GM23338 (cell line): ENCODE measurements around the gene GRID1.

Experiments
- EZH2 ChIP-seq: fragments of 200-600 bp; sonication (generic); IDR thresholded peaks from one replicate; pipeline ENCODE4 v1.8.0; 2017; ENCODE audit warnings: antibody characterized with exemption, mild to moderate bottlenecking, low read depth; ENCODE audit not compliant: unreplicated experiment
- EZH2phosphoT487 ChIP-seq: fragments of 200-600 bp; sonication (generic); IDR thresholded peaks from one replicate; pipeline ENCODE4 v1.8.1; 2018; ENCODE audit warnings: antibody characterized with exemption; ENCODE audit not compliant: unreplicated experiment
- JUNB ChIP-seq: IDR thresholded peaks from one replicate; pipeline ENCODE4 v1.6.1; 2016; ENCODE audit warnings: antibody characterized with exemption; ENCODE audit not compliant: unreplicated experiment
- POLR2AphosphoS5 ChIP-seq: IDR thresholded peaks from 2 replicates; pipeline ENCODE4 v1.6.1; 2016; ENCODE audit warnings: antibody characterized with exemption, low read depth
- ZNF331 ChIP-seq: fragments of 250-450 bp; sonication (Bioruptor Pico); IDR thresholded peaks from 2 replicates; pipeline ENCODE4 v1.5.0; 2020; ENCODE audit warnings: low read depth, mild to moderate bottlenecking, moderate library complexity
- TF ChIP-seq, protein P1 (sequence below), 2 experiments: fragments of 200-600 bp in 1 of 2; sonication (generic) in 1 of 2; conservative IDR thresholded peaks; 2 replicates each; pipeline versions ENCODE4 v1.5.1 to v1.6.1; 2016 to 2017; ENCODE audit warnings: antibody characterized with exemption in 2 of 2, low read depth in 2 of 2, mild to moderate bottlenecking in 2 of 2, moderate library complexity in 1 of 2
- TF ChIP-seq, protein P2 (sequence below): IDR thresholded peaks from one replicate; pipeline ENCODE4 v1.6.1; 2018; ENCODE audit warnings: antibody characterized with exemption; ENCODE audit not compliant: unreplicated experiment
- TF ChIP-seq, protein P3 (sequence below): IDR thresholded peaks from 2 replicates; pipeline ENCODE4 v1.6.1; 2016; ENCODE audit warnings: antibody characterized with exemption

DNA sequence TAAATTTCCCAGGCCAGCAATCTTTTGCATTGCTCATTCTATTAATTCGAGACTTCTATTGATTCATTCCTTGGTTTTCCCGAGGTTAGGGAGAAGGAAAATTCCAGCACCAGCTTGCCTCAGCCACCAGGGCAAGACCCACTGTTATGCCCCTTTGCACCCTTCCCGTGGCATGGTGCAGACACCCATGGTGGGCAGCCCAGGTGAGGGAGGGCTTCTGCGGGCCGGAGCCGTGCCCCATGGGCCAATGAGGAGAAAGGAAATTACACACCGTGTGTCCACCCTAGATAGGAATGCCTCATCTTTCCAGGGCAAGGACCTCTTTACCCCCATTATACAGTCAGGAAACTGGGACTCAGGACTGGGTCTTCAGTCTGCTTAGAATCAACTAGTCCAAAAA lies 4.5 kb upstream of the GRID1 start:
- TF ChIP-seq, protein P1, sequence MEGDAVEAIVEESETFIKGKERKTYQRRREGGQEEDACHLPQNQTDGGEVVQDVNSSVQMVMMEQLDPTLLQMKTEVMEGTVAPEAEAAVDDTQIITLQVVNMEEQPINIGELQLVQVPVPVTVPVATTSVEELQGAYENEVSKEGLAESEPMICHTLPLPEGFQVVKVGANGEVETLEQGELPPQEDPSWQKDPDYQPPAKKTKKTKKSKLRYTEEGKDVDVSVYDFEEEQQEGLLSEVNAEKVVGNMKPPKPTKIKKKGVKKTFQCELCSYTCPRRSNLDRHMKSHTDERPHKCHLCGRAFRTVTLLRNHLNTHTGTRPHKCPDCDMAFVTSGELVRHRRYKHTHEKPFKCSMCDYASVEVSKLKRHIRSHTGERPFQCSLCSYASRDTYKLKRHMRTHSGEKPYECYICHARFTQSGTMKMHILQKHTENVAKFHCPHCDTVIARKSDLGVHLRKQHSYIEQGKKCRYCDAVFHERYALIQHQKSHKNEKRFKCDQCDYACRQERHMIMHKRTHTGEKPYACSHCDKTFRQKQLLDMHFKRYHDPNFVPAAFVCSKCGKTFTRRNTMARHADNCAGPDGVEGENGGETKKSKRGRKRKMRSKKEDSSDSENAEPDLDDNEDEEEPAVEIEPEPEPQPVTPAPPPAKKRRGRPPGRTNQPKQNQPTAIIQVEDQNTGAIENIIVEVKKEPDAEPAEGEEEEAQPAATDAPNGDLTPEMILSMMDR (conservative IDR thresholded peaks at IDR 0.05; ENCODE audit: low read depth in 2 of 2): no peak
- TF ChIP-seq, protein P2, sequence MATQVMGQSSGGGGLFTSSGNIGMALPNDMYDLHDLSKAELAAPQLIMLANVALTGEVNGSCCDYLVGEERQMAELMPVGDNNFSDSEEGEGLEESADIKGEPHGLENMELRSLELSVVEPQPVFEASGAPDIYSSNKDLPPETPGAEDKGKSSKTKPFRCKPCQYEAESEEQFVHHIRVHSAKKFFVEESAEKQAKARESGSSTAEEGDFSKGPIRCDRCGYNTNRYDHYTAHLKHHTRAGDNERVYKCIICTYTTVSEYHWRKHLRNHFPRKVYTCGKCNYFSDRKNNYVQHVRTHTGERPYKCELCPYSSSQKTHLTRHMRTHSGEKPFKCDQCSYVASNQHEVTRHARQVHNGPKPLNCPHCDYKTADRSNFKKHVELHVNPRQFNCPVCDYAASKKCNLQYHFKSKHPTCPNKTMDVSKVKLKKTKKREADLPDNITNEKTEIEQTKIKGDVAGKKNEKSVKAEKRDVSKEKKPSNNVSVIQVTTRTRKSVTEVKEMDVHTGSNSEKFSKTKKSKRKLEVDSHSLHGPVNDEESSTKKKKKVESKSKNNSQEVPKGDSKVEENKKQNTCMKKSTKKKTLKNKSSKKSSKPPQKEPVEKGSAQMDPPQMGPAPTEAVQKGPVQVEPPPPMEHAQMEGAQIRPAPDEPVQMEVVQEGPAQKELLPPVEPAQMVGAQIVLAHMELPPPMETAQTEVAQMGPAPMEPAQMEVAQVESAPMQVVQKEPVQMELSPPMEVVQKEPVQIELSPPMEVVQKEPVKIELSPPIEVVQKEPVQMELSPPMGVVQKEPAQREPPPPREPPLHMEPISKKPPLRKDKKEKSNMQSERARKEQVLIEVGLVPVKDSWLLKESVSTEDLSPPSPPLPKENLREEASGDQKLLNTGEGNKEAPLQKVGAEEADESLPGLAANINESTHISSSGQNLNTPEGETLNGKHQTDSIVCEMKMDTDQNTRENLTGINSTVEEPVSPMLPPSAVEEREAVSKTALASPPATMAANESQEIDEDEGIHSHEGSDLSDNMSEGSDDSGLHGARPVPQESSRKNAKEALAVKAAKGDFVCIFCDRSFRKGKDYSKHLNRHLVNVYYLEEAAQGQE: no peak
- no peak for TF ChIP-seq POLR2AphosphoS5
- no peak for TF ChIP-seq EZH2
- no peak for TF ChIP-seq EZH2phosphoT487
- TF ChIP-seq JUNB: no peak
- TF ChIP-seq, protein P3, sequence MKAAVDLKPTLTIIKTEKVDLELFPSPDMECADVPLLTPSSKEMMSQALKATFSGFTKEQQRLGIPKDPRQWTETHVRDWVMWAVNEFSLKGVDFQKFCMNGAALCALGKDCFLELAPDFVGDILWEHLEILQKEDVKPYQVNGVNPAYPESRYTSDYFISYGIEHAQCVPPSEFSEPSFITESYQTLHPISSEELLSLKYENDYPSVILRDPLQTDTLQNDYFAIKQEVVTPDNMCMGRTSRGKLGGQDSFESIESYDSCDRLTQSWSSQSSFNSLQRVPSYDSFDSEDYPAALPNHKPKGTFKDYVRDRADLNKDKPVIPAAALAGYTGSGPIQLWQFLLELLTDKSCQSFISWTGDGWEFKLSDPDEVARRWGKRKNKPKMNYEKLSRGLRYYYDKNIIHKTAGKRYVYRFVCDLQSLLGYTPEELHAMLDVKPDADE: no peak
- TF ChIP-seq ZNF331 (CRISPR knock-in tag): no peak
